Osteoblast (primary cell): ENCODE results near the gene APOC4. TPM values are rescaled to one million over a fixed set of nuclear protein-coding genes. Genes with fewer than 3 reads are reported as not detected.

ENCODE experiments used
- DNase-seq: peaks from one replicate; pipeline ENCODE4 v3.0.0; 2011; ENCODE audit warnings: low spot score, mixed read lengths; ENCODE audit not compliant: insufficient read length; ENCODE audit errors: missing footprints
- H2AFZ ChIP-seq: 2 replicates; pipeline ENCODE4 v1.6.0; 2011; ENCODE audit warnings: mild to moderate bottlenecking, low read length
- H3K27ac ChIP-seq: 2 replicates; pipeline ENCODE4 v1.5.1; 2011; ENCODE audit warnings: mild to moderate bottlenecking, low read depth, low read length, moderate library complexity
- H3K27me3 ChIP-seq: 2 replicates; pipeline ENCODE4 v1.6.0; 2012; ENCODE audit warnings: mild to moderate bottlenecking, control low read depth, inconsistent platforms, low read length, moderate library complexity; ENCODE audit not compliant: insufficient read depth
- H3K36me3 ChIP-seq: 2 replicates; pipeline ENCODE4 v1.5.1; 2011; ENCODE audit warnings: mild to moderate bottlenecking, low read length, control low read depth, moderate library complexity; ENCODE audit not compliant: insufficient read depth
- H3K4me1 ChIP-seq: 2 replicates; pipeline ENCODE4 v1.5.1; 2011; ENCODE audit warnings: mild to moderate bottlenecking, low read length, control low read depth, moderate library complexity; ENCODE audit not compliant: insufficient read depth
- H3K4me2 ChIP-seq: 2 replicates; pipeline ENCODE4 v1.6.0; 2011; ENCODE audit warnings: mild to moderate bottlenecking, low read length; ENCODE audit not compliant: insufficient read depth
- H3K4me3 ChIP-seq: fragments of 200-600 bp; sonication (generic); 3 replicates; pipeline ENCODE4 v1.5.1; 2012; ENCODE audit warnings: mild to moderate bottlenecking, low read length, inconsistent platforms; ENCODE audit not compliant: insufficient read depth
- H3K79me2 ChIP-seq: 2 replicates; pipeline ENCODE4 v1.6.0; 2012; ENCODE audit warnings: mild to moderate bottlenecking, low read length, control low read depth, inconsistent platforms; ENCODE audit not compliant: insufficient read depth
- H3K9me3 ChIP-seq: 2 replicates; pipeline ENCODE4 v1.5.1; 2011; ENCODE audit warnings: low read depth, low read length, control low read depth
- H4K20me1 ChIP-seq: 2 replicates; pipeline ENCODE4 v1.6.0; 2012; ENCODE audit warnings: mild to moderate bottlenecking, low read length, control low read depth; ENCODE audit not compliant: insufficient read depth
- total RNA-seq: library from RNA; depleted of rRNA; stranded (reverse); fragments of >200 nt; gene quantifications from 2 replicates; pipeline ENCODE4 v1.2.3, GENCODE V29; 2012
- TF ChIP-seq, protein P1 (sequence below): IDR thresholded peaks from 2 replicates; pipeline ENCODE4 v1.5.1; 2011; ENCODE audit warnings: mild to moderate bottlenecking, low read depth, low read length, moderate library complexity; ENCODE audit errors: extremely low read depth

APOC4 gene
- not detected in 2 replicates for total RNA-seq

DNA sequence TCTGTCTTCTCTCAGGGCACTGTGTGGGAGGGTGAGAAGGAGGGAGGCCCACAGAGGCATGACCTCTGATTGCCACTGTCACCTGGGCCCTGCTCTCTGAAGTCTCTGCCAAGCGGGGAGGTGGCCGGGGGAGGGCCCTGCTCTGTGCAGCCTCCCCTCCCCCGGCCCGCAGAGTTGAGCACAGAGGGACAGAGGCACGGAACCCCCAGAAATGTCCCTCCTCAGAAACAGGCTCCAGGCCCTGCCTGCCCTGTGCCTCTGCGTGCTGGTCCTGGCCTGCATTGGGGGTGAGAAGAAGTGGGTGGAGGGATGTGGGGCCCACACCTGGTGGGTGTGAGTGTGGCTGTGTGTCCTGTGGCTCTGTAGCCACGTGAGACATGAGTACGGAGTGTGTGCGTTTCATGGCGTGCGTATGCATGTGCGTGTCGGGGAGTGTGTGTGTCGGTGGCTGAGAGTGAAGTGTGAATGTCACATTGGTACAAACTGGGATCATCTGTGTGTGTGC, at the start of gene APOC4:
APOC4 (plus strand) TSS at position 171 of the 505 bp plus-strand sequence; CDS start at position 212, 41 bp downstream.
- no peaks in the 10 kb centered on the region for H3K27me3 ChIP-seq
- H3K36me3 ChIP-seq, result no peaks in the 10 kb centered on the region
- no peak within 1 kb of the TSS for H3K4me3 ChIP-seq
- peaks cover 3% of the 10 kb centered on the region for H3K4me1 ChIP-seq
- H4K20me1 ChIP-seq, result no peaks in the 10 kb centered on the region
- no peak within 1 kb of the TSS for H2AFZ ChIP-seq
- H3K9me3 ChIP-seq, result no peaks in the 10 kb centered on the region
- TF ChIP-seq, protein P1, sequence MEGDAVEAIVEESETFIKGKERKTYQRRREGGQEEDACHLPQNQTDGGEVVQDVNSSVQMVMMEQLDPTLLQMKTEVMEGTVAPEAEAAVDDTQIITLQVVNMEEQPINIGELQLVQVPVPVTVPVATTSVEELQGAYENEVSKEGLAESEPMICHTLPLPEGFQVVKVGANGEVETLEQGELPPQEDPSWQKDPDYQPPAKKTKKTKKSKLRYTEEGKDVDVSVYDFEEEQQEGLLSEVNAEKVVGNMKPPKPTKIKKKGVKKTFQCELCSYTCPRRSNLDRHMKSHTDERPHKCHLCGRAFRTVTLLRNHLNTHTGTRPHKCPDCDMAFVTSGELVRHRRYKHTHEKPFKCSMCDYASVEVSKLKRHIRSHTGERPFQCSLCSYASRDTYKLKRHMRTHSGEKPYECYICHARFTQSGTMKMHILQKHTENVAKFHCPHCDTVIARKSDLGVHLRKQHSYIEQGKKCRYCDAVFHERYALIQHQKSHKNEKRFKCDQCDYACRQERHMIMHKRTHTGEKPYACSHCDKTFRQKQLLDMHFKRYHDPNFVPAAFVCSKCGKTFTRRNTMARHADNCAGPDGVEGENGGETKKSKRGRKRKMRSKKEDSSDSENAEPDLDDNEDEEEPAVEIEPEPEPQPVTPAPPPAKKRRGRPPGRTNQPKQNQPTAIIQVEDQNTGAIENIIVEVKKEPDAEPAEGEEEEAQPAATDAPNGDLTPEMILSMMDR, result no peak
- no peak within 1 kb of the TSS for H3K27ac ChIP-seq
- no peaks in the 10 kb centered on the region for H3K79me2 ChIP-seq
- DNase-seq, result peak; percentile 35
- no peak within 1 kb of the TSS for H3K4me2 ChIP-seq

DNA sequence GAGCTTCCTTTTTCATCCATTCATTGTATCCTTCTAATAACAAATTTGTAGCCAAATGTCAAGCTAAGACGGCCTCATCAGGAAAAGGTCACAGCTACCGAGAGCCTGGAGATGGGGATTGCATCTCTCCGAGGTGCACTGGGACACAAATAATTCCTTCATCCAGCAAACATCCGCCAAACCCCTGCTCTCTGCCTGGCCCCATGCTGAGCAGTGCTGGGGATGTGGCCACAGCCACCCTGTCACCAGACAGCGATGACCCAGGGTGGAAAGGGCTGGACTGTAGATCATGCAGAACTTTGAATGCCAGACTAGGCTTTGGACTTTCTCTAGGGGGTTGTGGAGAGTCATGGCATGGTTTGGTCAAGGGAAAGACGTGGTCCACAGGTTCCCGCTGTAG, 49.1 kb upstream of the APOC4 start:
- H3K36me3 ChIP-seq, result peaks cover 53% of the 10 kb centered on the region
- H2AFZ ChIP-seq, result no peak overlapping the region
- TF ChIP-seq, protein P1, result no peak
- peaks cover 22% of the 10 kb centered on the region for H3K4me1 ChIP-seq
- peak; percentile 71 for DNase-seq
- no peak overlapping the region for H3K27ac ChIP-seq
- H3K4me3 ChIP-seq, result no peak overlapping the region
- H3K79me2 ChIP-seq, result peaks cover 47% of the 10 kb centered on the region
- H3K27me3 ChIP-seq, result no peaks in the 10 kb centered on the region
- H3K9me3 ChIP-seq, result no peaks in the 10 kb centered on the region
- H4K20me1 ChIP-seq, result peaks cover 16% of the 10 kb centered on the region
- H3K4me2 ChIP-seq, result peak overlapping the region; percentile 100

DNA sequence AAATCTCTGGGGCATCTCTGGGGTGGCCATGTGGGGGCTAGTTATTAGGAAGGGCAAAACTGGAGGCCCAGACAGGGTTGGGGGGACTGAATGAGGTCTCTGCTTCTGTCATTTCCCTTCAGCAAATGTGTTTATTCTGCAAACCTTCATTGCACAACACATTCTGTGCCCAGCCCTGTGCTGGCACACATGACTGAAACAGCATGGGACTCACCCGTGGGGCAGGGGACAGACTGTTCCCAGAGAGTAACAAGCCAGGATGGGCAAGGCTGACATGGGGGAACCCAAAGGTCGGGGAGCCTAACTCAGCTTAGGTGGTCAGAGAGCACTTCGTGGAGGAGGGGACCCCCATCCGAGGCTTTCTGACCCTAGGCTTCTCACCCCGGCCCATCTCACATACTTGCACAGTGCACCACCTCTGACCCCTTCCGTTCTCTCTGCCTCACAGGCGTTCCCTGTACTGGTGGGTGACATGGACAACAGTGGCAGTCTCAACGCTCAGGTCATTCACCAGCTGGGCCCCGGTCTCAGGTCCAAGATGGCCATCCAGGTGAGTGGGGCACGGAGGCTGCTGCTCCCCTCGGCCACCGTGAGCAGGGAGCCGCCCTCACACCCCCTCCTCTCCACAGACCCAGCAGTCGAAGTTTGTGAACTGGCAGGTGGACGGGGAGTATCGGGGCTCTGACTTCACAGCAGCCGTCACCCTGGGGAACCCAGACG, 48.5 kb upstream of the APOC4 start:
- peaks cover 48% of the 10 kb centered on the region for H3K36me3 ChIP-seq
- H3K9me3 ChIP-seq, result no peaks in the 10 kb centered on the region
- H2AFZ ChIP-seq, result no peak overlapping the region
- no peak overlapping the region for H3K4me2 ChIP-seq
- H3K4me1 ChIP-seq, result peaks cover 22% of the 10 kb centered on the region
- H3K79me2 ChIP-seq, result peaks cover 47% of the 10 kb centered on the region
- TF ChIP-seq, protein P1, result no peak
- H3K27me3 ChIP-seq, result no peaks in the 10 kb centered on the region
- H3K27ac ChIP-seq, result no peak overlapping the region
- H3K4me3 ChIP-seq, result no peak overlapping the region
- H4K20me1 ChIP-seq, result peaks cover 16% of the 10 kb centered on the region
- peak; percentile 44 for DNase-seq

- Histone ChIP-seq H3K36me3 (peaks cover 48% of the 10 kb centered on the region), H3K27ac (no peak overlapping the region), H3K79me2 (peaks cover 47% of the 10 kb centered on the region), H3K4me2 (no peak overlapping the region), H3K27me3 (no peaks in the 10 kb centered on the region), H3K4me3 (no peak overlapping the region), H2AFZ (no peak overlapping the region), H3K4me1 (peaks cover 22% of the 10 kb centered on the region), H4K20me1 (peaks cover 16% of the 10 kb centered on the region), H3K9me3 (no peaks in the 10 kb centered on the region)
- peak; percentile 45 for DNase-seq
- TF ChIP-seq, protein P1, result no peak
These were observed 48.0 kb upstream of the APOC4 start for GRCh38 chr19:44894052-44894400.
